Panc1 (cell line): Measurements from ENCODE around the gene KAZN. TPM values are rescaled to one million over a fixed set of nuclear protein-coding genes. Genes with fewer than 3 reads are reported as not detected.

ENCODE experiments used
- ATAC-seq: fragments of 200-7000 bp; cut with Tn5 transposase; 2 replicates; pipeline ENCODE4 v1.9.1; 2020; ENCODE audit warnings: mild to moderate bottlenecking, moderate library complexity
- BruUV-seq: library from RNA; stranded (reverse); fragments of 400-500 nt; replicated peaks from 2 replicates; lab custom pipeline; 2021; lab: Mats Ljungman, UMichigan
- CTCF ChIA-PET: fragments of 300-600 bp; sonication (Branson Sonifier 250); formaldehyde crosslinking; loops from one replicate; lab custom pipeline; 2022; ENCODE audit warnings: antibody characterized with exemption; lab: Charles Lee
- POLR2A ChIA-PET: fragments of 300-600 bp; sonication (Branson Sonifier 250); formaldehyde crosslinking; loops from one replicate; lab custom pipeline; 2022; ENCODE audit warnings: antibody characterized with exemption; lab: Charles Lee
- DNase-seq: peaks from one replicate; pipeline ENCODE4 v3.0.0-alpha.2; 2010; ENCODE audit warnings: low read depth, low spot score
- H3K27ac ChIP-seq: 2 replicates; pipeline ENCODE4 v1.5.1; 2011; ENCODE audit warnings: mild to moderate bottlenecking, low read length, inconsistent platforms
- H3K27me3 ChIP-seq: fragments of 200-500 bp; sonication (Bioruptor generic); 2 replicates; pipeline ENCODE4 v1.6.0; 2014; ENCODE audit warnings: low read length, inconsistent platforms; ENCODE audit not compliant: control insufficient read depth, insufficient read depth
- H3K36me3 ChIP-seq: fragments of 200-500 bp; sonication (Bioruptor generic); 2 replicates; pipeline ENCODE4 v1.5.1; 2014; ENCODE audit warnings: inconsistent platforms, mild to moderate bottlenecking, low read length, moderate library complexity; ENCODE audit not compliant: control insufficient read depth, insufficient read depth
- H3K4me1 ChIP-seq: 2 replicates; pipeline ENCODE4 v1.5.1; 2011; ENCODE audit warnings: inconsistent platforms, mild to moderate bottlenecking, low read length, moderate library complexity; ENCODE audit not compliant: control insufficient read depth, insufficient read depth
- H3K4me3 ChIP-seq, 2 experiments: 2 replicates each; pipeline ENCODE4 v1.5.1; 2011 to 2012; ENCODE audit warnings: low read depth in 2 of 2, low read length in 2 of 2, mild to moderate bottlenecking in 2 of 2, inconsistent platforms in 1 of 2, moderate library complexity in 1 of 2
- H3K9me3 ChIP-seq: fragments of 200-500 bp; sonication (Bioruptor generic); 2 replicates; pipeline ENCODE4 v1.5.1; 2014; ENCODE audit warnings: low read depth, mild to moderate bottlenecking, inconsistent platforms, low read length, moderate library complexity; ENCODE audit not compliant: control insufficient read depth, insufficient read depth
- CTCF ChIP-seq: fragments of 450-650 bp; IDR thresholded peaks from 2 replicates; pipeline ENCODE4 v1.5.1; 2017; ENCODE audit warnings: mild to moderate bottlenecking
- POLR2AphosphoS5 ChIP-seq: IDR thresholded peaks from 2 replicates; pipeline ENCODE4 v1.6.1; 2012; ENCODE audit warnings: mild to moderate bottlenecking, low read depth, low read length, moderate library complexity
- REST ChIP-seq, 2 experiments: IDR thresholded peaks; 2 replicates each; pipeline ENCODE4 v1.6.1; 2011 to 2012; ENCODE audit warnings: low read depth in 2 of 2, control low read depth in 1 of 2, low read length in 1 of 2, mild to moderate bottlenecking in 1 of 2, moderate library complexity in 1 of 2; ENCODE audit not compliant: insufficient read depth in 1 of 2
- SIN3A ChIP-seq: IDR thresholded peaks from 2 replicates; pipeline ENCODE4 v1.6.1; 2012; ENCODE audit warnings: low read depth, mild to moderate bottlenecking, low read length, moderate library complexity, borderline replicate concordance; ENCODE audit not compliant: insufficient read depth
- TCF7L2 ChIP-seq: IDR thresholded peaks from 2 replicates; pipeline ENCODE4 v1.6.1; 2011; ENCODE audit warnings: mild to moderate bottlenecking, low read depth, low read length, inconsistent platforms
- in situ Hi-C: cut with HindIII; loops from 2 replicates; pipeline ENCODE4 v1.10.0; 2016; ENCODE audit warnings: low sequenced_read_pairs, low pct_unique_long_range_greater_than_20kb
- intact Hi-C: fragments of 100-400 bp; cut with micrococcal nuclease; formaldehyde crosslinking; loops from one replicate; pipeline ENCODE4 v1.10.0; 2022; ENCODE audit not compliant: unreplicated experiment
- total RNA-seq: library from RNA; stranded (reverse); gene quantifications from one replicate; pipeline ENCODE4 v1.2.1, GENCODE V29; 2021; ENCODE audit not compliant: unreplicated experiment

KAZN gene
- total RNA-seq, 1 experiment from 2014 or later = 6.6 TPM

- H3K4me1 ChIP-seq = no peaks in the 10 kb centered on the region
- no TSS peak for BruUV-seq
- no peaks in the 10 kb centered on the region for H3K36me3 ChIP-seq
- H3K4me3 ChIP-seq = no peak overlapping the region
- in situ Hi-C loops = no loop called here
- no peak for ATAC-seq
- CTCF ChIA-PET = no interaction called here
- H3K27ac ChIP-seq = no peak overlapping the region
- H3K9me3 ChIP-seq = no peaks in the 10 kb centered on the region
- intact Hi-C loops = no loop called here
- POLR2A ChIA-PET = no interaction called here
- H3K27me3 ChIP-seq = 0 out of 2 replicates have a peak, but pooled peaks cover 3% of the 10 kb centered on the region
- TF ChIP-seq CTCF (no peak), POLR2AphosphoS5 (no peak), SIN3A (no peak), TCF7L2 (no peak), REST (IDR thresholded peaks at IDR 0.05; ENCODE audit: insufficient read depth in 1 of 2, low read depth in 2 of 2, low read length in 1 of 2) (no peak)
- DNase-seq = no peak
Observed at GRCh38 chr1:14629363-14630014, 31.0 kb downstream of the KAZN start.

- Histone ChIP-seq H3K4me1 (no peaks in the 10 kb centered on the region), H3K27me3 (0 out of 2 replicates have a peak, but pooled peaks cover 3% of the 10 kb centered on the region), H3K36me3 (no peaks in the 10 kb centered on the region), H3K9me3 (no peaks in the 10 kb centered on the region), H3K4me3 (no peak overlapping the region), H3K27ac (no peak overlapping the region)
- no TSS peak for BruUV-seq
- CTCF ChIA-PET = no interaction called here
- POLR2A ChIA-PET = no interaction called here
- ATAC-seq (no peak), DNase-seq (no peak)
- in situ Hi-C loops (no loop called here), intact Hi-C loops (no loop called here)
- TF ChIP-seq REST (IDR thresholded peaks at IDR 0.05; ENCODE audit: insufficient read depth in 1 of 2, low read depth in 2 of 2, low read length in 1 of 2) = no peak
- no peak for TF ChIP-seq SIN3A
- no peak for TF ChIP-seq POLR2AphosphoS5
- TF ChIP-seq CTCF = no peak
- no peak for TF ChIP-seq TCF7L2
Observed at GRCh38 chr1:14630986-14631385, 32.5 kb downstream of the KAZN start.
